Activated CD8-positive, alpha-beta memory T cell treated with anti-CD3 and anti-CD28 coated beads for 48 hours (primary cell): ENCODE measurements around the gene ANKRD26.
"Not testable (repeated sequence)": the region's sequence is repeated elsewhere in the genome, so short reads cannot be mapped to it uniquely, and the experiment has no call there.

Source experiments
- DNase-seq, 3 experiments: peaks; one replicate each; pipeline ENCODE4 v3.0.0-alpha.2; 2020; ENCODE audit warnings: low read depth in 2 of 3, low spot score in 2 of 3

Gene ANKRD26

GRCh38 chr10:27099916-27100812 is at the start of gene ANKRD26:
Gene ANKRD26, minus strand, starts transcription at chr10:27100494. Its CDS starts 168 bp downstream, at chr10:27100326.
- DNase-seq = peak; percentile 91 to 93 (median 92)

GRCh38 chr10:27147701-27148100 is 47.4 kb upstream of the ANKRD26 start:
- no peak for DNase-seq

GRCh38 chr10:27145937-27146336 is 45.6 kb upstream of the ANKRD26 start:
- no peak for DNase-seq

GRCh38 chr10:27143686-27144085 is 43.4 kb upstream of the ANKRD26 start:
- DNase-seq = no peak

GRCh38 chr10:27138277-27138676 is 38.0 kb upstream of the ANKRD26 start:
- DNase-seq = no peak

- DNase-seq = no peak
These were observed 34.1 kb upstream of the ANKRD26 start for GRCh38 chr10:27134371-27134770.

- DNase-seq = no peak
These were observed 7.9 kb upstream of the ANKRD26 start for GRCh38 chr10:27108165-27108564.

DNA sequence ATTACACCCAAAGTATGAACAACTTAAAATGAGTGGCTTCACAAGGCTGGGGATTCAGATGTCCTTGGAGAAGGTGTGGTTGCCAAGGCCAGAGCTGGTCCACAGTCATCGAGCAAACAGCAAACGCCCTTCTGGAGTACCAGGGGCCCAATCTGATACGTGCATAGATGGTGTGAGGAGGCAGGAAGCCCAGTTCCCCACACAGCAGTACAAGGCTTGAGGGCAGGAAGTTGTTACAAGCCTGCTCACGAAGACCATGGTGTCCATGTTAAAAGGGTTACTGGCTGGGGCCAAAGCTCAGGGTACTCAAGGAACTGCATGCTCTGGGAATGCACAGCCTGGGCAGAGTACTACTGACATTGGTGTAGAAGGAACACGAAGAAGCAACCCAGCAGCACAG is 4.6 kb upstream of the ANKRD26 start:
- no peak for DNase-seq

GRCh38 chr10:27100813-27101347 is 586 bp upstream of the ANKRD26 start:
- DNase-seq = no peak

- DNase-seq = no peak
These were observed 846 bp downstream of the ANKRD26 start for GRCh38 chr10:27099448-27099847.

- DNase-seq = no peak
These were observed 11.9 kb downstream of the ANKRD26 start for GRCh38 chr10:27088119-27089044.

DNA sequence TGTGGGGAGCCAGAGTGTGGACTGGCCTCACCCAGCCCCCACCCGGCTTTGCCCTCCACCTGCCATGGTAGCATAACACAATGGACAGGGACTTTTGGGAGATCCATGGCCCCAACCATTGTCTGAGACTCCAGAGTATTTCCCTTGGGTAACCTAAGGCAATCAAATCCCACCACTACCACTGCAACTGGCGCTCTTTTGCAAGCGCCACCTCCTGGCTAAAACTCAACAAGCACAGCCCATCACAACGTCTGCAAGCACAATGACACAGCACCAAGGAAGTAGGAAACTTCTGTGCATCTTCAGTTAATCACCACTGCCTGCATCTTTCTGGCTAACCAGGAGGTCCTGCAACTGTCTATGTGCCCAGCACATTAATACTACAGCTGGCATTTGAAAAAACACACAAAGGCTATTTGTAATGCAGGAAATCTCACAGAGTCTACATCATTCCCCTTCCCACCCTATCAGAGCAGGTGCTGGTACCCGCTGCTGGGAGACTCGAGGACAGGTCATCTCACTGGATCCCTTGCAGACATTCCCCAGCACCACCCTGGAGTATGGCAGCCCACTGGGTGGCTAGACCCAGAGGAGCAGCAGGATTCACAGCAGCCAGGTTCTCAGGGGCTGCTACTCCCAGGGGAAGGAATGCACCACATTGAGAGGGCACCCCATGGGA is 27.7 kb downstream of the ANKRD26 start:
- DNase-seq = no peak

- no peak for DNase-seq
These were observed 31.9 kb downstream of the ANKRD26 start for GRCh38 chr10:27068217-27068891.

DNA sequence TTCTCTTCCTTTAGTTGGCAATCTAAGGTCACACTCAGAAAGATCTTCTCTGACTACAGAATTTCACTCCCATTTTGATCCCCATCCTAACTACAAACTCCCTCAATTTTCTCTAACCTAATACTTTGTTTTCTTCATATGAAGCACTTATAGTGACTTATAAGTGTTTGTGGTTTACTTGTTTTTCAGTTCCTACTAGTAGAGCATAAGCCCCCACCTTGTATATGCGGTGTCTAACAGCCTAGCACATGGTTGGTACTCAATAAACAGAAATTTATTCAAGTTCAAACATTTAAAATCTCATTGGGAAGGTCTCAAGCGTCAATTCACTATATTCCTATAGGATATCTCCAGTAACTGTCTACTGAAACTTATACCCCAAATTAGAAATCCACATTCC is 35.2 kb downstream of the ANKRD26 start:
- no peak for DNase-seq

GRCh38 chr10:27052656-27053055 is 47.6 kb downstream of the ANKRD26 start:
- DNase-seq = no peak

DNA sequence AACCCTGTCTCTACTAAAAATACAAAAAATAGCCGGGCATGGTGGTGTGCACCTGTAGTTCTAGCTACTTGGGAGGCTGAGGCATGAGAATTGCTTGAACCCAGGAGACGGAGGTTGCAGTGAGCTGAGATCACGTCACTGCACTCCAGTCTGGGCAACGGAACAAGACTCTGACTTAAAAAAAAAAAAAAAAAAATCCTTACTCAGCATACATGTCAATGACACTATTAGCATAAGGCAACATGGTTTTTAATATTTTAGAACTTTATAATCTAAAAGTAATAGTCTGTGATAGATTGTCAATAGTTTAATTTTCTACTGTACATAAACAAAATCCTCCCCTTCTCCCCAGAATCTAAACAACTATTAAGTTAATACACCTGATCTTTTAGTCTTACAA is 55.0 kb downstream of the ANKRD26 start:
- not testable (repeated sequence) for DNase-seq

- no peak for DNase-seq
These were observed 59.1 kb downstream of the ANKRD26 start for GRCh38 chr10:27041196-27041595.

- no peak for DNase-seq
These were observed 62.1 kb downstream of the ANKRD26 start for GRCh38 chr10:27038168-27038567.

GRCh38 chr10:27035163-27035562 is 65.1 kb downstream of the ANKRD26 start:
- no peak for DNase-seq

- no peak for DNase-seq
These were observed 70.2 kb downstream of the ANKRD26 start for GRCh38 chr10:27030060-27030459.
